Nephron progenitor cell (in vitro differentiated cells): ENCODE results near the gene FLNC.
A peak's percentile ranks its signal among the peaks of the same experiment; 100 is the strongest.

ENCODE experiments used
- DNase-seq: peaks from one replicate; pipeline ENCODE4 v3.0.0; 2021
- H3K27ac Mint-ChIP-seq: 2 replicates; pipeline ENCODE4 v1.8.0; 2021; ENCODE audit warnings: mild to moderate bottlenecking, moderate library complexity, mixed read lengths
- H3K27me3 Mint-ChIP-seq: 2 replicates; pipeline ENCODE4 v1.8.0; 2021; ENCODE audit warnings: mild to moderate bottlenecking, low read depth, mixed read lengths; ENCODE audit not compliant: poor library complexity
- H3K36me3 Mint-ChIP-seq: 2 replicates; pipeline ENCODE4 v1.8.0; 2021; ENCODE audit warnings: low read depth, mixed read lengths
- H3K4me1 Mint-ChIP-seq: 2 replicates; pipeline ENCODE4 v1.8.0; 2021; ENCODE audit warnings: mixed read lengths
- H3K4me3 Mint-ChIP-seq: 2 replicates; pipeline ENCODE4 v1.8.0; 2021; ENCODE audit warnings: mild to moderate bottlenecking, moderate library complexity, mixed read lengths
- H3K9me3 Mint-ChIP-seq: 2 replicates; pipeline ENCODE4 v1.8.0; 2021; ENCODE audit warnings: mild to moderate bottlenecking, moderate library complexity, mixed read lengths
- CTCF ChIP-seq: fragments of 200-600 bp; sonication (generic); IDR thresholded peaks from 2 replicates; pipeline ENCODE4 v1.5.0; 2021; ENCODE audit warnings: antibody characterized with exemption

FLNC gene

DNA sequence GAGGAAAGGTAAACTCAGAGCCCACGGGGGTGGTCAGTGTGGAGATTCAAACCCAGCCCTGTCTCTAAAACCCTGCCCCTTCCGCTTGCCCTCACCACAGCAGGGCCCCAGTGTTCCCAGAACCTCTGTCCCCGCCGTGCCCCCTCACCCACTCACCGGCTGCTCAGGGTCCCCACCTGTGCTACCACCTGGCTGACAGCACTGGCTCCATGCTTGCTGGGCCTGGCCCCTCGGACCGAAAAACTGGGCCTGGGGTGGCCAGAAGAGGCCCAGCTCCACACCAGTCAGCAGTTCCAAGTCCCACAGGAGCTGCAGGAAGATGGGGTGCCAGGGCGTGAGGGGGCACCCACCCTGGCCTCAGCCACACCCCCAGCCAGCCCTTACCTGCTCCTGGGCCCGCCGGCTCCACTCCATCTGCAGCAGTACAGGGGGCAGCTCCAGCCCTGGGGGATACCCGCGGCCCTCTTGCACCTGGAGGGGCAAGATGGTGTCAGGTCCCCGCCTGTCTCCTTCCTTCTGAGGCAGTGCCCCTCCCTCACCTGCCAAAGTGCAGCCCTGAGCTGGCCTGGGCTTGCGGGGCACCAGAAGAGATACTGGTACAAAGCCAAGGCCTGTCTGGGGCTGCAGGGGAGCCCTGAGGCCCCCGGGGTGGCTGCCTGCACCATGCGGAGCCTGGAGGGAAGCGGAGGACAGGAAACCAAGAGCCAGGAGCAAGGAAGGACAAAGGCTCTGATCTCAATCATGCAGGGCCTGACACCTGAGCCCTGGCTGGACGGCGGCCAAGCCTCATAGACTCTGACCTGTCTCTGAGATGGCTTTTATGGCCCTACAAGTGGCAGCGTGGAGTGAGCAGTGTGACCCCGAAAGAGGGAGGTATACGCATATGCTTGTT, 44.2 kb downstream of the FLNC start:
- H3K27me3 Mint-ChIP-seq = peaks cover 3% of the 10 kb centered on the region
- no peaks in the 10 kb centered on the region for H3K36me3 Mint-ChIP-seq
- H3K9me3 Mint-ChIP-seq = no peaks in the 10 kb centered on the region
- H3K27ac Mint-ChIP-seq = no peak overlapping the region
- no peak for TF ChIP-seq CTCF
- no peak for DNase-seq
- no peak overlapping the region for H3K4me3 Mint-ChIP-seq
- peaks cover 45% of the 10 kb centered on the region for H3K4me1 Mint-ChIP-seq

GRCh38 chr7:128875523-128875948, 45.3 kb downstream of the FLNC start:
- Mint-ChIP-seq H3K27ac (peak overlapping the region; percentile 40), H3K27me3 (peaks cover 3% of the 10 kb centered on the region), H3K4me1 (peaks cover 39% of the 10 kb centered on the region), H3K4me3 (no peak overlapping the region), H3K9me3 (no peaks in the 10 kb centered on the region), H3K36me3 (no peaks in the 10 kb centered on the region)
- TF ChIP-seq CTCF = no peak
- DNase-seq = no peak

DNA sequence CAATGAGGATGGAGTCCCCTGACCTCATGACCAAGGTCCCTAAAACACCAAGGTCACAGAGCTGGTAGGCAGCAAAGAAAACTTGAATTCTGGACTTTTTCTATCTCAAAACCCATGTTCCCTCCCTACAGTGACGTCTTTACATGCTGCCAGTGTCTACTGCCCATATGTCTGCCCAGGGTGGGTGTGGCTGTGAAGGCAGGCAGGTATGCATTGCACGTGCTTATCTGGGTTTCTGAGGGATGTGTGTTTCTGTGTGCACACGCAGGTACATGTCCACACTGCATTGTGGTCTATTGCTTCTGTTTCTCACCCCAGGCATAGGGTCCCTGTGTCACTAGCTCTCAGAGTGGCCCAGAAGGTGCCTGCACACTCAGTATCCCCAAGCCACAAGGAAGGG, 45.9 kb downstream of the FLNC start:
- no peak for DNase-seq
- Mint-ChIP-seq H3K27ac (peak overlapping the region; percentile 40), H3K36me3 (no peaks in the 10 kb centered on the region), H3K27me3 (peaks cover 3% of the 10 kb centered on the region), H3K4me3 (no peak overlapping the region), H3K4me1 (peaks cover 34% of the 10 kb centered on the region), H3K9me3 (no peaks in the 10 kb centered on the region)
- TF ChIP-seq CTCF = no peak

GRCh38 chr7:128876586-128876977, 46.4 kb downstream of the FLNC start:
- TF ChIP-seq CTCF = no peak
- no peak for DNase-seq
- Mint-ChIP-seq H3K27ac (no peak overlapping the region), H3K4me1 (peaks cover 34% of the 10 kb centered on the region), H3K9me3 (no peaks in the 10 kb centered on the region), H3K4me3 (no peak overlapping the region), H3K36me3 (no peaks in the 10 kb centered on the region), H3K27me3 (peaks cover 3% of the 10 kb centered on the region)

- no peaks in the 10 kb centered on the region for H3K36me3 Mint-ChIP-seq
- no peak for DNase-seq
- TF ChIP-seq CTCF = no peak
- H3K4me3 Mint-ChIP-seq = no peak overlapping the region
- no peak overlapping the region for H3K27ac Mint-ChIP-seq
- peaks cover 3% of the 10 kb centered on the region for H3K27me3 Mint-ChIP-seq
- H3K4me1 Mint-ChIP-seq = peaks cover 28% of the 10 kb centered on the region
- H3K9me3 Mint-ChIP-seq = no peaks in the 10 kb centered on the region
Observed at GRCh38 chr7:128876978-128877755, 47.0 kb downstream of the FLNC start.
